Activated T-helper 1 cell treated with anti-CD3 and anti-CD28 coated beads, Interleukin-2, amount 50 U/mL, for 16 hours (primary cell): ENCODE results near the gene SELENOO.

Source experiments
- DNase-seq, 2 donors: peaks; one replicate each; pipeline ENCODE4 v3.0.0-alpha.2; 2020; ENCODE audit warnings: low read depth in 1 of 2, low spot score in 1 of 2

SELENOO gene

DNA sequence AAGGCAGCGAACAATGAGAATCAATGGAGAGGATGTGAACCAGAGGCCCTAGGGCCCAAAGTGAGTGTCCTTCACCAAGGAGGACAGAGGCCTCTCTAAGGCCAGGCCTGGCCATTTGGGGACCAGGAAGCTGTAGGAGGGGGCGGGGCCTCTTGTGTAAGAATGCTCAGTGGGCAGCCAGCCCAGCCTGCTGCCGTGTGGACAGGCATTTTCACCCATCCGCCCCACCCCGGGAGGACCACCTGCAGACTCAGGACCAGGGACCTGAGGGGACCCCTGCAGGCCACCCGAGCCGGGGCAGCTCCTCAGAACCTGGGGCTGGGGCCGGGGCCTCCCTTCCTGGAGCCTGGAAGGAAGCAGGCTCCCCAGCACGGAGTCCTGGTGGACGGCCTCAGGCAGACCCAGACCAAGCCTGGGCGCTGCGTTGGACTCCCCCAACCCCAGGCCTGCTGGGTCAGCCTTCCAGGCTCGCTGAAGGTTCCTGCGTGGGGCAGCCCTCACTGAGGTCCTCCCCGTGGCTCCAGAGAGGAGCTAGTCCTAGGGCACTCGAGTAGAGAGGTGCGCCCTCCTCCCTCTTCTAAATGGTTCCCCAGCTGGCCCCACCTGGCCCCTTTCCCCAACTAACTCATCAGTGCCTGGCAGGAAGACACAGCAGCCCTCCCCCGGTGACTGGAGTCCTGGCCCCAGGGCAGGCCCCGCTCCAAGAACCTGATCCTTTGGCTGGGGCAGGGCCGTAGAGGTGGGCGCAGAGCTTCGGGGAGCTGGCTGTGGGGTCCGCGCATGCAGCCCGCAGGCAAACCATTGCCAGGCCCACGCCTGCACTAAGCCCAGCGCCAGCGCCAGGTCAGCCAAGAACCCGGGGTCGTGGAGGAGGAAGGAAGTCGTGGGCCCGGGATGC is 16.6 kb upstream of the SELENOO start:
- DNase-seq, result no peak

GRCh38 chr22:50184902-50185374 is 15.9 kb upstream of the SELENOO start:
- no peak for DNase-seq

GRCh38 chr22:50185375-50186087 is 15.3 kb upstream of the SELENOO start, which contains the start of gene TRABD:
Gene TRABD (plus strand): TSS chr22:50185913. CDS start chr22:50193061, 7,148 bp downstream.
- DNase-seq, result peak; percentile 68 to 83

DNA sequence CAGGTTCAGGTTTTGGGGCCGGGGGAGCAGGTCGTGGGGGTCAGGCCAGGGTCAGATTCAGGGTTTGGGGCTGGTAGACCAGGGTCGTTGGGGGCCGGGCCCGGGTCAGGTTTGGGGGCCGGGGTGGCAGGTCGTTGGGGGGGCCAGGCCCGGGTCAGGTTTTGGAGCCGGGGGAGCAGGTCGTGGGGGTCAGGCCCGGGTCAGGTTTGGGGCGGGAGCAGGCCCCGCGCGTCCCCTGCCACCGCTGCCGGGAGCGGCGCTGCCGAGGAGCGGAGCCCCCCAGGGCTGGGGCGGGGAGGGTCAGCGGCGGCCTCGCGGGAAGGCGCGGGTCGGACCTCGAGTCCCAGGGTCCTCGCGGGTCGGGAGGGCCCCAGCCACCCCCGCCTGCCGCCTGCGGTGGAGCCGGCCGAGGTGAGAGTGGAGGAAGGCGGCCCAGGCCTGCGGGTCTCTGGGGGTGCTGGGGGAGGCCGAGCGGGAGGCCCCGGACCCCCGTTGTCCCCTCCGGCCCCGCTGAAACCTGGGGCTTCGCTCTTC is 14.6 kb upstream of the SELENOO start:
- DNase-seq, result no peak

- DNase-seq, result no peak
Measured at GRCh38 chr22:50186761-50187523, 13.9 kb upstream of the SELENOO start.

GRCh38 chr22:50188356-50188755 is 12.5 kb upstream of the SELENOO start:
- DNase-seq, result no peak

GRCh38 chr22:50189184-50189848 is 11.5 kb upstream of the SELENOO start:
- no peak for DNase-seq

DNA sequence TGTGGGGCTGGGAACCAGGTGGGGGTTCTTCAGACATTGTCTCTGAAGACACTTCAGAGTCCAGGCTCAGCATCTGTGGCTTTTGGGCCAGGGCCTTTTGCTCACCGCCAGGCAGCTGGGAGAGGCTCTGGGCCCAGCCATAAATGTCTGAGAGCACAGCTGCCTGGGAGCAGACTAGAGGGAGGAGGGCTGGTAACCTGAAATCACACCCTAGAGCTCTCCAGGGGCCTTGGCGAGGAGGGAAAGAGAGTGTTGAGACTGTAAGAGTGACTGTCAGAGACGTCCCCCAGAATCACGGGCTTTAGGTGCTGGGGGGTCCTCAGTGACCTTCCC is 11.0 kb upstream of the SELENOO start:
- no peak for DNase-seq

- peak; percentile 65 to 68 for DNase-seq
Measured at GRCh38 chr22:50190182-50190940, 10.4 kb upstream of the SELENOO start.

DNA sequence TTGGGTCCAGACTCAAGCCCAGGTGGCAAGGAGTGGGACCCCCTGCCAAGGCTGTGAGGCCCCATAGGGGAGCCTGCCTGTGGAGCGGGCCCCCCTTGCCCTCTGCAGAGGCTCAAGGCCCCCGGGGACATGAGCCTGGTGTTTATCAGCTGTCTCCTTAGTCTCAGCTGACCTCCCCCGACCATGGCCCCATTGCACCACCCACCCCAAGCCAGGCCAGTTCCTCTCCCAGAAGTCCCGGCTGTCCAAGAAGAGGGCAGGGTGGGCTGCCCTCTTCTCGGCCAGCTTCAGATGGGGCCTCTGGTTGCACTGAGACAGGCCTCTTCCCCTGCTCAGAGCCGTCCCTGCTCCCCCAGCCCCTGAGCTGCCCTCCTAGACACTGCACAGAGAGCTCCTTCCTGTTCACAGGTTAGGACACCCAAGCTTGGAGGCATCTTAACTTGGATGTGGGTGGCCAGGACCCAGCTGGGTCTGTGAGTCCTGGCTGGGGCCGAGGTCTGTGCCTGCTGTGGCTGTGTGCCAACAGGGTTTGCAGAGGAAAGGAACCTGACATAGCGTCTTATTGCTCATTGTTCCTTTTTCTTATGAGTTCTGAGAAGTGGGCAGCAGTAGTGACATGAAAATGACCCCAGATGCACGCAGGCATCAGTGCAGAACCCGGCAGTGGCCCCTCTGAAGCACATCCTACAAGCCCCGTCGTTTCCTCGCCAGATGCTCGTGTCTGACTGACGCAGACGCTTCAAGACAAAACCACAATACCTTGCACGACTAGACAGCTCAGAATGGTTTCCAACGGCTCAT is 9.7 kb upstream of the SELENOO start:
- DNase-seq, result peak; percentile 59 to 63

DNA sequence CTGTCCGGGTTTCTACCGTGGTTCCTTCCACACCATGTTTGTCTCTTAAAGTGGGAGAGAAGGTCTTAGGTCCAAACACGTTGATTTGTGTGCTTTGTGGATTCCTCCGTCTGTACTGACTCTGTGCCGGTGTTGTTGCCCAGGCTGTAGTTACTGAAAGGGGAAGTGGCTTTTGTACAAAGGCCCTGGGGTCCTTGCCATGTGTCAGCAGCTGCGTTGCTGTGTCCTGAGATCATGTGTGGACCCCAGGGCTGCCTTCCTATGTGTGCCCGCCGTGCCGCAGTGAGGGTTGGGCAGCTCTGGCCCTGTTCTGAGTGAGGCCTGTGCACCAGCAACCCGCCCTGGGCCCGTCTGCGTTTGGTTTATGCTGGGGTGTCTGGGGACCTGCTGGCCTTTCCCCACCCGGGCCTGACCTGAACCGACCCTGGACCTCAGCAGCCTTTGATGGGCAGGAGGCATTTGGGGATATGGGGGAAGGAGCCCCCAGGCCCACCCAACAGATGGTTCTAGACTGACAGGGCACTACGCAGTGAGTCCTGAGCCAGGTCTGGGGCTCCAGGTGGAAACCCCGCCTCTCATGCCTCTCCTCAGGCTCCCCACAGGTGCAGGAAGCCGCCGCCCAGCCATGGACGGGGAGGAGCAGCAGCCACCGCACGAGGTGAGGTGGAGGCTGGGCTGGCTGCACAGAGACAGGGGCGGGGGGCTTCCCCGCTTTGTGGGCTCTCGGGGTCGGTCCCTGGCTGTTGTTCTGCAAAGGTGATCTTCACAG is 8.2 kb upstream of the SELENOO start:
- DNase-seq, result peak in 1 of 2 donors; percentile 41

DNA sequence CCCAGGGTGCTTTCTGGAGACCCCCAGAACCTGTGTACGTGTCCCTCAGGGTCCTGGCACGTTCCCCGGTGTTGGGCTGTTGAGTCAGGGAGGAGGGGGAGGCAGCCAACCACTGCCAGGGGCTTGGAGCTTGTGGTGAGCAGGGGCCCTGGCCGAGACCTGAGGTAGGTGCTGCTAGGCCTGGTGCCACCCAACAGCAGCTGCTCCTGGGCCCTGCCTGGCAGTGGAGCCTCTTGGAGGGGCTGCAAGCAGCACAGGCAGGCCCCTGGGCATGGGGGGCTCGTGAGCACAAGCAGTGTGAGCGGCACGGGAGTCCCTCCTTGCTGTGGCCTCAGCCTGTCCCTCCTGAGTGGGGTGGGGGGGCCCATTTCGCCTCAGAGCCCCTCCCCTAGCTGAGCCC is 7.2 kb upstream of the SELENOO start:
- DNase-seq, result no peak

DNA sequence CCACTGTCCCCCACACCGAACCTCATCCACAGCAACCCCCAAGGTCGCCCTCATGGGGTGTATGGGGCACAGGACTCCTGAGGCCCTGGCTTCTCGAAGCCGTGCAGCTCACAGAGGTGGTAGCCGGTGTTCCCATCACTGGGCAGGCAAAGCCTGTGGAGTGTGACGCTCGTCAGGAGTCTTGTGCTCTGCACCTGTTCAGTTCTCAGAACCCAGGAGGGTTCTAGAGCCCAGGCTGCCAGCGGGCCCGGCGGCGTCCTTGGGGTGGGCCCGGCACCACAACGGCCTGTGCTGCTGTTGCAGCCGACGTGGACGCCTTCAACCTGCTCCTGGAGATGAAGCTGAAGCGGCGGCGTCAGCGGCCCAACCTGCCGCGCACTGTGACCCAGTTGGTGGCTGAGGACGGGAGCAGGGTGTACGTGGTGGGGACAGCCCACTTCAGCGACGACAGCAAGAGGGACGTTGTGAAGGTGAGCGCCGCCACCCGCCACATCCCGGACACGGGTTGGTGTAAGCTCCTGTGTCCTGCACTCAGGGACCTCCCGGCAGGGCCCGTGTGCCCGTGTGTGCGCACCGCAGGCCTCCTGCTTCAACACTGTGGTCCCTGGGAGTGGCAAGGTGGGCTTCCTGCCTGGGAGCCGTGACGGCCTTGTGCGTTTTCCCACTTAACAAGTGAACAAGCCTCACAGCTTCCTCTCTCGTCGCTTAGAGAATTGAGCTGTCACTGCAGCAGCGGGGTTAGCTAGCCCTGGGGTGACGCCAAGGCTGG is 6.6 kb upstream of the SELENOO start:
- DNase-seq, result no peak

- no peak for DNase-seq
Measured at GRCh38 chr22:50196256-50196655, 4.6 kb upstream of the SELENOO start.

- no peak for DNase-seq
Measured at GRCh38 chr22:50197000-50197800, 3.6 kb upstream of the SELENOO start.

GRCh38 chr22:50197856-50198623 is 2.8 kb upstream of the SELENOO start:
- DNase-seq, result no peak
